DND-41 (cell line): Measurements from ENCODE around the gene SNCB.

Experiments
- ATAC-seq: fragments of 200-7000 bp; cut with Tn5 transposase; 3 replicates; pipeline ENCODE4 v1.9.1; 2021; ENCODE audit warnings: low read depth; ENCODE audit not compliant: insufficient read depth
- DNase-seq: peaks from one replicate; pipeline ENCODE4 v3.0.0-alpha.2; 2020
- H2AFZ ChIP-seq: 2 replicates; pipeline ENCODE4 v1.6.0; 2012; ENCODE audit warnings: low read depth, low read length
- H3K27ac ChIP-seq: 2 replicates; pipeline ENCODE4 v1.5.1; 2012; ENCODE audit warnings: low read length, inconsistent platforms
- H3K27me3 ChIP-seq: fragments of 200-600 bp; sonication (generic); 2 replicates; pipeline ENCODE4 v1.6.0; 2012; ENCODE audit warnings: low read length, mild to moderate bottlenecking, inconsistent platforms; ENCODE audit not compliant: insufficient read depth, poor library complexity
- H3K36me3 ChIP-seq: 2 replicates; pipeline ENCODE4 v1.5.1; 2012; ENCODE audit warnings: low read length, inconsistent platforms; ENCODE audit not compliant: insufficient read depth
- H3K4me1 ChIP-seq: 2 replicates; pipeline ENCODE4 v1.5.1; 2012; ENCODE audit warnings: mild to moderate bottlenecking, low read length; ENCODE audit not compliant: insufficient read depth
- H3K4me2 ChIP-seq: 2 replicates; pipeline ENCODE4 v1.6.0; 2012; ENCODE audit warnings: mild to moderate bottlenecking, moderate library complexity, low read length, inconsistent platforms; ENCODE audit not compliant: insufficient read depth
- H3K4me3 ChIP-seq, 2 experiments: fragments of 200-600 bp in 1 of 2; shearing (Covaris generic) in 1 of 2; 2 replicates each; pipeline ENCODE4 v1.5.1; 2012 to 2016; ENCODE audit warnings: inconsistent platforms in 2 of 2, low read length in 2 of 2, mild to moderate bottlenecking in 2 of 2, low read depth in 1 of 2, moderate library complexity in 1 of 2
- H3K79me2 ChIP-seq: 2 replicates; pipeline ENCODE4 v1.6.0; 2012; ENCODE audit warnings: low read length, inconsistent platforms; ENCODE audit not compliant: insufficient read depth
- H3K9ac ChIP-seq: 2 replicates; pipeline ENCODE4 v1.6.0; 2012; ENCODE audit warnings: low read depth, mild to moderate bottlenecking, inconsistent platforms, low read length, moderate library complexity
- H3K9me3 ChIP-seq: 2 replicates; pipeline ENCODE4 v1.5.1; 2012; ENCODE audit warnings: low read length, moderate library complexity, mild to moderate bottlenecking, inconsistent platforms; ENCODE audit not compliant: insufficient read depth, severe bottlenecking
- H4K20me1 ChIP-seq: 2 replicates; pipeline ENCODE4 v1.6.0; 2012; ENCODE audit warnings: low read length; ENCODE audit not compliant: insufficient read depth
- EZH2 ChIP-seq: IDR thresholded peaks from 3 replicates; pipeline ENCODE4 v1.6.1; 2012; ENCODE audit warnings: borderline replicate concordance, low read depth, mild to moderate bottlenecking, moderate library complexity, low read length, inconsistent platforms; ENCODE audit not compliant: severe bottlenecking
- TF ChIP-seq, protein P1 (sequence below): IDR thresholded peaks from 2 replicates; pipeline ENCODE4 v1.5.1; 2012; ENCODE audit warnings: borderline replicate concordance, low read length, moderate library complexity, mild to moderate bottlenecking; ENCODE audit not compliant: poor library complexity, severe bottlenecking; ENCODE audit errors: extremely low read depth

The SNCB gene

GRCh38 chr5:176632745-176633144, 2.4 kb upstream of the SNCB start:
- Histone ChIP-seq H2AFZ (no peak overlapping the region), H3K4me2 (no peak overlapping the region), H3K79me2 (no peaks in the 10 kb centered on the region), H3K4me3 (no peak overlapping the region), H3K27ac (no peak overlapping the region), H3K4me1 (no peaks in the 10 kb centered on the region), H3K27me3 (peaks cover 16% of the 10 kb centered on the region), H3K36me3 (no peaks in the 10 kb centered on the region), H3K9ac (no peak overlapping the region), H4K20me1 (no peaks in the 10 kb centered on the region), H3K9me3 (no peaks in the 10 kb centered on the region)
- TF ChIP-seq EZH2, result no peak
- TF ChIP-seq, protein P1, sequence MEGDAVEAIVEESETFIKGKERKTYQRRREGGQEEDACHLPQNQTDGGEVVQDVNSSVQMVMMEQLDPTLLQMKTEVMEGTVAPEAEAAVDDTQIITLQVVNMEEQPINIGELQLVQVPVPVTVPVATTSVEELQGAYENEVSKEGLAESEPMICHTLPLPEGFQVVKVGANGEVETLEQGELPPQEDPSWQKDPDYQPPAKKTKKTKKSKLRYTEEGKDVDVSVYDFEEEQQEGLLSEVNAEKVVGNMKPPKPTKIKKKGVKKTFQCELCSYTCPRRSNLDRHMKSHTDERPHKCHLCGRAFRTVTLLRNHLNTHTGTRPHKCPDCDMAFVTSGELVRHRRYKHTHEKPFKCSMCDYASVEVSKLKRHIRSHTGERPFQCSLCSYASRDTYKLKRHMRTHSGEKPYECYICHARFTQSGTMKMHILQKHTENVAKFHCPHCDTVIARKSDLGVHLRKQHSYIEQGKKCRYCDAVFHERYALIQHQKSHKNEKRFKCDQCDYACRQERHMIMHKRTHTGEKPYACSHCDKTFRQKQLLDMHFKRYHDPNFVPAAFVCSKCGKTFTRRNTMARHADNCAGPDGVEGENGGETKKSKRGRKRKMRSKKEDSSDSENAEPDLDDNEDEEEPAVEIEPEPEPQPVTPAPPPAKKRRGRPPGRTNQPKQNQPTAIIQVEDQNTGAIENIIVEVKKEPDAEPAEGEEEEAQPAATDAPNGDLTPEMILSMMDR, result no peak
- DNase-seq (no peak), ATAC-seq (no peak)

DNA sequence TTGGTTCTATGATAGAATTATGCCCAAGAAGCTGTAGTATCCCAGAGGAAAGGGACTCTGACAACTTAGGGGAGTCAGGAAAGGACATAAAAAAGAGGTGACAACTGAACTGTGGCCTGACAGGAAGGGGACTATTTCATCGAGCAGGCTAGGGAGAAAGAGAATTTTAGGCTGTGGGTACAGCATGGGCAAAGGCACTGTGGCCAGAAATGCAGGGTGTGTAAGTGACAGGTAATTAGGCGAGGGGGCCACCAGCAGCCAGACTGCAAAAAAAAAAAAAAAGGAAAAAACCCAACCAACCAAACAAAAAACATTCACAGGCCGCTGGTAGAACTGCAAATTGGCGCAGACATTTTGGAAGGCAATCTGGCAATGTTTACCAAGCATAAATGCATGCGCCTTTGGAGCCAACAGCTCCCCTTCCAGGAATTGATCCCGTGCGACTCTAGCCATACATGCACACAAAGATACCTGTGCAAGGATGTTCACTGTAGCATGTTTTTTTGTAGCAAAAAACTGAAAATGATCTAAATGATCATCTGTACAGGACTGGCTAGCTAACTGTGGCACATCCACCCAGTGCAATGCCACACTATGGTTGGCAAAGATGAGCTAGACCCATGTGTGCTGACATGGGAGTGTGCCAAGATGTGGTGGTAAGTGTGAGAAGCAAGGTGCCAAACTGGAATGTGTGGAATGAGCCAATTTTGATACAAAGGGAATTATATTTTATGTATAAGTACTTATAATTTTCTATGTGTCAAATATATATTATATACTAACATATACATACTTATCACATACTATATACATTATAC, 1.3 kb upstream of the SNCB start:
- Histone ChIP-seq H3K9ac (no peak overlapping the region), H3K27me3 (peaks cover 16% of the 10 kb centered on the region), H3K4me3 (no peak overlapping the region), H3K27ac (no peak overlapping the region), H2AFZ (no peak overlapping the region), H4K20me1 (no peaks in the 10 kb centered on the region), H3K9me3 (no peaks in the 10 kb centered on the region), H3K79me2 (no peaks in the 10 kb centered on the region), H3K4me1 (no peaks in the 10 kb centered on the region), H3K4me2 (no peak overlapping the region), H3K36me3 (no peaks in the 10 kb centered on the region)
- no peak for TF ChIP-seq EZH2
- no peak for DNase-seq
- no peak for ATAC-seq

DNA sequence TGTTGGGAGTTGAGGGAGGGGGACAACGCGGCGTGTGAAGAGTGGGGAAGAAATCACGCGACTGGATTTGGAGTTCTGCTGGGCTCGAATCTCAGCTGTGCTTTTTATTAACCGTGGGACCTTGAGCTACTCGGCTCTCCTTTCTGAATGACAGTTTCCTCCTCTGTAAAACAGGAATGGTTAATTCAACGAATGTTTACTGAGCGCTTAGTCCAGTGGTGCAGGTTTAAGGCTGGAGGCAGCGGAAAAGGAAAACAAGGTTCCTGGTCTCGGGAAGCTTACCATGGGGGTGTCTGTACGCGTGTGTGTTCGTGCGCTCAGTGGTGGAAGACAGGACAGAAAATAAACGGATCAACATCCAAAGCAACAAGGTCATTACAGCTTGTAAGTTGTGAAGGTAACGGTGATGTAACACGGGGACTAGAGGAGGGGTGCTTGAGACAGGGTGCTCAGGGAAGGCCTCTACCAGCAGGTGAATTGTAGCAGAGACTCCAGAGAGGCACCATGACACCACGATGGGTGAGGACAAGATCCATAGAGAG, 418 bp upstream of the SNCB start:
- no peaks in the 10 kb centered on the region for H3K36me3 ChIP-seq
- TF ChIP-seq, protein P1, result no peak
- TF ChIP-seq EZH2, result no peak
- no peaks in the 10 kb centered on the region for H3K4me1 ChIP-seq
- ATAC-seq, result no peak
- no peak overlapping the region for H3K4me3 ChIP-seq
- H4K20me1 ChIP-seq, result no peaks in the 10 kb centered on the region
- H3K27ac ChIP-seq, result no peak overlapping the region
- no peaks in the 10 kb centered on the region for H3K79me2 ChIP-seq
- H3K27me3 ChIP-seq, result peaks cover 16% of the 10 kb centered on the region
- no peak overlapping the region for H3K4me2 ChIP-seq
- DNase-seq, result no peak
- no peak overlapping the region for H2AFZ ChIP-seq
- no peak overlapping the region for H3K9ac ChIP-seq
- H3K9me3 ChIP-seq, result no peaks in the 10 kb centered on the region

DNA sequence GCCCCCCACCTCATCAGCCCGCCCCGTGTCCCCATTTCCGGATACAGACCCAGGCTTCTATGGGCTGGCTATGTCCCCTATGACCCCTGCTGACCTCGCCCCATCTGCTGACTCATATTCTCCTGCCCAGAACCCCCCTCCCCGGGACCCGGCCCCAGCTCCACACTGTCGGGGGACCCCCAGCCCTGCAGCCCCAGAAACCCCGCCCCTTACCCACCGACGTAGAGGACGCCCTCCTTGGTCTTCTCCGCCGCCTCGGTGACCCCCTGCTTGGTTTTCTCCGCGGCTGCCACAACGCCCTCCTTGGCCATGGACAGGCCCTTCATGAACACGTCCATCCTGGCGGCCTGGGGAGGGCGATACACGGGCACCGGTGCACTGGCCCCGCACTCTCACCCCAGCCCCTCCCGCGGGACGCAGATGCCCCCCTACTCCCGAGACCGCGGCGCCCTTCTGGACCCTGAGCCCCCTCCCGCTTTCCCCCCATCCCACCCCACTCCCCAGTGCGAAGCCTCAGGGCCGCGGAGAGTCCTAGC, 949 bp downstream of the SNCB start:
- Histone ChIP-seq H3K4me2 (no peak overlapping the region), H3K27me3 (peaks cover 10% of the 10 kb centered on the region), H3K9ac (no peak overlapping the region)

More for the DNA sequence above, 949 bp downstream of the SNCB start:
- ATAC-seq (no peak), DNase-seq (no peak)
- TF ChIP-seq EZH2, result no peak
- TF ChIP-seq, protein P1, result no peak
- Histone ChIP-seq H3K4me3 (no peak overlapping the region), H3K36me3 (no peaks in the 10 kb centered on the region), H3K27ac (no peak overlapping the region), H4K20me1 (no peaks in the 10 kb centered on the region), H3K79me2 (no peaks in the 10 kb centered on the region), H3K9me3 (no peaks in the 10 kb centered on the region), H2AFZ (no peak overlapping the region), H3K4me1 (no peaks in the 10 kb centered on the region)
